Peyer's patch (tissue), 4 donors: ENCODE results near the gene CWC27. TPM values are rescaled to one million over a fixed set of nuclear protein-coding genes. Genes with fewer than 3 reads are reported as not detected.
"Not testable (repeated sequence)": the region's sequence is repeated elsewhere in the genome, so short reads cannot be mapped to it uniquely, and the experiment has no call there.

Experiments used
- DNase-seq, 3 donors: peaks; one replicate each; pipeline ENCODE4 v3.0.0-alpha.2; 2017 to 2019
- H3K27ac ChIP-seq, 4 donors: fragments of 200-600 bp; sonication (generic); one replicate each; pipeline ENCODE4 v1.5.1; 2016 to 2019
- H3K27me3 ChIP-seq, 2 donors: fragments of 200-600 bp; sonication (generic); one replicate each; pipeline ENCODE4 v1.5.1; 2019
- H3K36me3 ChIP-seq, 3 donors: fragments of 200-600 bp; sonication (generic); one replicate each; pipeline ENCODE4 v1.5.1; 2016 to 2019
- H3K4me1 ChIP-seq, 4 donors: fragments of 200-600 bp; sonication (generic); one replicate each; pipeline ENCODE4 v1.5.1; 2016 to 2019
- H3K4me3 ChIP-seq, 4 donors: fragments of 200-600 bp; sonication (generic); 1 replicate in 3 of 4; 2 replicates in 1 of 4; pipeline ENCODE4 v1.5.1; 2016 to 2019; ENCODE audit warnings: mild to moderate bottlenecking in 1 of 4
- H3K9me3 ChIP-seq, 4 donors: fragments of 200-600 bp; sonication (generic); one replicate each; pipeline ENCODE4 v1.5.1; 2016 to 2019; ENCODE audit warnings: mild to moderate bottlenecking in 1 of 4
- POLR2A ChIP-seq, 2 donors: fragments of 450-650 bp; IDR thresholded peaks; one replicate each; pipeline ENCODE4 v1.5.1; 2017; ENCODE audit warnings: antibody characterized with exemption in 2 of 2, mild to moderate bottlenecking in 2 of 2, moderate library complexity in 2 of 2
- total RNA-seq, 4 donors: library from RNA; depleted of rRNA; stranded (reverse); fragments of >200 nt; gene quantifications; one replicate each; pipeline ENCODE4 v1.1.0, GENCODE V29; 2016
- TF ChIP-seq, protein P1 (sequence below), 6 experiments: fragments of 450-650 bp in 4 of 6; fragments of 200-600 bp in 2 of 6; sonication (generic) in 1 of 6; IDR thresholded peaks; one replicate each; pipeline ENCODE4 v1.5.1; 2017 to 2019; ENCODE audit warnings: antibody characterized with exemption in 6 of 6, mild to moderate bottlenecking in 3 of 6, moderate library complexity in 1 of 6

CWC27 gene
- total RNA-seq, 4 donors from 2014 or later, result 10.9 to 24.8 (median 13.6) TPM

DNA sequence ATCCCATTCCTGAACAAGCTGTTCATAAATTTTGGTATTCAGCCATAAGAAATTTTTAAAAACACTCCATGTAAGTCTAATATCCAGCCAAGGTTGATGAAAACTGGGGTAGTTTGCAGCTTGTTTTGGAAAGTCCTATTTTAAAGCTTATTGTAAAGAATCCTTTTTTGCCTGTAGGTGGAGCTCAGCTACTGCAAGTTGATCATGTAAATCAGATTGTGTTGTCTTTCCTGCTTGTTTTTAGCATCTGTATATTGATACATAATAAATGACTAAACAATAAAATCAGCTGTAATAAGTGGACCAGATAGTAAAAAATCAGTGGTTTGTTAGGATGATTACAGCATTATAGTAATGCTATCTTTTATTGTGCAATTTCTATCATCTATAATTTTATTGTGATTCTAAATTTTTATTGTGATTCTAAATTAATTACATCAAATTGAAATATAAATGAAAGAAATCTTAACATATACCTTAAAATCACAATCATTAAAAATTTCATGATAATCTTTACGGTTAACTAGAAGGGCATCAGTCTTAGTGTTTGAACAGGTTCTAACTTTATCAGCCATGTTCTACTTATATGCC lies 42.4 kb downstream of the CWC27 start:
- Histone ChIP-seq H3K27ac (no peak overlapping the region), H3K27me3 (no peaks in the 10 kb centered on the region), H3K9me3 (no peaks in the 10 kb centered on the region), H3K4me3 (no peak overlapping the region), H3K36me3 (no peaks in the 10 kb centered on the region), H3K4me1 (no peaks in the 10 kb centered on the region)
- no peak for TF ChIP-seq POLR2A (IDR thresholded peaks at IDR 0.05)
- TF ChIP-seq, protein P1, sequence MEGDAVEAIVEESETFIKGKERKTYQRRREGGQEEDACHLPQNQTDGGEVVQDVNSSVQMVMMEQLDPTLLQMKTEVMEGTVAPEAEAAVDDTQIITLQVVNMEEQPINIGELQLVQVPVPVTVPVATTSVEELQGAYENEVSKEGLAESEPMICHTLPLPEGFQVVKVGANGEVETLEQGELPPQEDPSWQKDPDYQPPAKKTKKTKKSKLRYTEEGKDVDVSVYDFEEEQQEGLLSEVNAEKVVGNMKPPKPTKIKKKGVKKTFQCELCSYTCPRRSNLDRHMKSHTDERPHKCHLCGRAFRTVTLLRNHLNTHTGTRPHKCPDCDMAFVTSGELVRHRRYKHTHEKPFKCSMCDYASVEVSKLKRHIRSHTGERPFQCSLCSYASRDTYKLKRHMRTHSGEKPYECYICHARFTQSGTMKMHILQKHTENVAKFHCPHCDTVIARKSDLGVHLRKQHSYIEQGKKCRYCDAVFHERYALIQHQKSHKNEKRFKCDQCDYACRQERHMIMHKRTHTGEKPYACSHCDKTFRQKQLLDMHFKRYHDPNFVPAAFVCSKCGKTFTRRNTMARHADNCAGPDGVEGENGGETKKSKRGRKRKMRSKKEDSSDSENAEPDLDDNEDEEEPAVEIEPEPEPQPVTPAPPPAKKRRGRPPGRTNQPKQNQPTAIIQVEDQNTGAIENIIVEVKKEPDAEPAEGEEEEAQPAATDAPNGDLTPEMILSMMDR (IDR thresholded peaks at IDR 0.05), result peak in 5 of 6 experiments; percentile 50 to 74 (median 67)
- DNase-seq, result no peak

DNA sequence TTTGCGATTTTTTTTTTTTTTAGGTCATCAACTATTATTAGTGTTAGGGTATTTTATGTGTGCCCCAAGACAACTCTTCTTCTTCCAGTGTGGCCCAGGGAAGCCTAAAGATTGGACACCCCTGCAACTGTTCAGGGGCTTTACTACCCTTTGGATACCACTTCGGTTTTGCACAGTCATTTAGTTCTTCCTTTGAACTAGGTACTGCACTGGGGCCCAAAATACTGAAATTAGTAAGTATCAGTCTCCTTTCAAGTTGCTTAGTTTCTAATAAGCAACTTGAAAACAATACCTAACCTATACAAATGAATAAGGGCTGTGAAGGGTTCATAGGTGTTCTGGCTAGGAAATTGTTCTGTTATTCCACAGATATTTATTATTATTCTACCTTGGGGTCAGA lies 45.3 kb downstream of the CWC27 start:
- Histone ChIP-seq H3K27ac (no peak overlapping the region), H3K4me3 (no peak overlapping the region), H3K9me3 (no peaks in the 10 kb centered on the region), H3K4me1 (no peaks in the 10 kb centered on the region), H3K27me3 (no peaks in the 10 kb centered on the region), H3K36me3 (no peaks in the 10 kb centered on the region)
- TF ChIP-seq POLR2A (IDR thresholded peaks at IDR 0.05), result no peak
- TF ChIP-seq, protein P1 (IDR thresholded peaks at IDR 0.05), result no peak
- no peak for DNase-seq

DNA sequence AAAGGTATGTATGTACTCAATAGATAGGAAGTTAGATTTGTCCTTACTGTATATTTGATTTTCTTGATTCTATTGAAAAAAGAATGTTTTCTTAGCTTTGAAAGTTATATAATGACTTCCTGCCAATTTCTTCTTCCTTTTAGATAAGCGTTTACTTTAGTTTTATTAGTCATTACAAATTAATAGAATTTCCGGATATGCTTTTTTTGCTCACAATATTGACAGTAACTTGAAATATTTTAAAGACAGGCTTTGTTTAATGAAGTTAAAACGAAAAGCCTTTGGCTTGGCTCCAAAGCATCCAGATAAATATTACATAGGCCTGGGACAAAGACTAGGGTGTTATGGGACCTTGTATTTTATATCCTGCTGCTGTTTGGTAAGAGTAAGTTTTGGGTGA lies 49.5 kb downstream of the CWC27 start:
- Histone ChIP-seq H3K9me3 (no peaks in the 10 kb centered on the region), H3K27ac (no peak overlapping the region), H3K4me1 (no peaks in the 10 kb centered on the region), H3K27me3 (no peaks in the 10 kb centered on the region), H3K4me3 (no peak overlapping the region), H3K36me3 (no peaks in the 10 kb centered on the region)
- DNase-seq, result no peak
- TF ChIP-seq, protein P1 (IDR thresholded peaks at IDR 0.05), result no peak
- no peak for TF ChIP-seq POLR2A (IDR thresholded peaks at IDR 0.05)

DNA sequence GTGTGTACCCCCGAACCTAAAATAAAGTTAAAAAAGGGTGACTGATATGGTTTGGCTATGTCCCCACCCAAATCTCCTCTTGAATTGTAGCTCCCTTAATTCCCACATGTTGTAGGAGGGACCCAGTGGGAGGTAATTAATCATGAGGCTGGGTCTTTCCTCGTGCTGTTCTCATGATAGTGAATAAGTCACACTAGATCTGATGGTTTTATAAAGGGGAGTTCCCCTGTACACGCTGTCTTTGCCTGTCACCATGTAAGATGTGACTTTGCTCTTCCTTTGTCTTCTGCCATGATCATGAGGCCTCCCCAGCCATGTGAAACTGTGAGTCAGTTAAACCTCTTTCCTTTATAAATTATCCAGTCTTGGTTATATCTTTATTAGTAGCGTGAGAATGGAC lies 50.6 kb downstream of the CWC27 start:
- H3K4me1 ChIP-seq, result not testable (repeated sequence)

DNA sequence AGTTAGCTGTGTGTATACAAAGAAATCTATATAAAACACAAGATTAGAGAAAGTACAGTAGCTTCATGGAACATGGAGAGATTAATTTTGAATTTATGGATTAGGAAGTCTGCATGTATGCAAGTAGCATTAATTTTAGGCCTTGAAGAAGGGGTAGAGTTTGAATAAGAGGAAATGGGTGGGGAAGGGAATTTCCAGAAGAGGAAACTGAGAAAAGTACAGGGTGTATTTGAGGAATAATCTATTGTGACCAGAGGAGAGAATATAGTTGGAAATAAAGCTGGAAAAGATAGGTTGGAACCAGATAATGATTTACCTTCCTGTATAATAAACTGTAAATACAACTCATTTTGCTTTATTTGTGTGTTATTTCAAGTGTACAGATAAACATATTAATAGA lies 53.6 kb downstream of the CWC27 start:
- no peak for DNase-seq
- H3K4me1 ChIP-seq, result no peaks in the 10 kb centered on the region
- no peak for TF ChIP-seq POLR2A (IDR thresholded peaks at IDR 0.05)
- TF ChIP-seq, protein P1 (IDR thresholded peaks at IDR 0.05), result no peak
- no peaks in the 10 kb centered on the region for H3K27me3 ChIP-seq
- H3K4me3 ChIP-seq, result no peak overlapping the region
- H3K9me3 ChIP-seq, result no peaks in the 10 kb centered on the region
- no peak overlapping the region for H3K27ac ChIP-seq
- H3K36me3 ChIP-seq, result no peaks in the 10 kb centered on the region

More for the DNA sequence above, 50.6 kb downstream of the CWC27 start:
- not testable (repeated sequence) for H3K27me3 ChIP-seq, DNase-seq, H3K4me3 ChIP-seq, H3K27ac ChIP-seq, H3K36me3 ChIP-seq, H3K9me3 ChIP-seq

DNA sequence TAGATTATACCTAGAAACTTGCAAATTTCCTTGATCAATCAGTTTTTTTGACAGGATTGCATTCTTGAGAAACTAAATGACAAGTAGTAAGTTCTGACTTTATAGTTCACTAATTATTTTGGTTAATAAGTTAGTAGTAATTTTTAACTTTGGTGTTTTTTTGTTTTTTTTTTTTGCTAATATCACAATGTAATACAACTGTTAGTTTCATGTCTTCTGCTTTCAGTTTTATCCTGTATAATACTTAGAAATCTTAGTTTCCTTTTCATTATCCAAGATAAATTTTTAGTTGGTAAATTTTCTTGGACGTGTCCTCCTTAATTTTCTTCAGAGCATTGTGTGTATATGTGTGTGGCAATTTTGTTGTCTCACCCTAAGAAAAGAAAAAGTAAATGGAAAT lies 57.8 kb downstream of the CWC27 start:
- no peaks in the 10 kb centered on the region for H3K9me3 ChIP-seq
- DNase-seq, result no peak
- H3K4me3 ChIP-seq, result no peak overlapping the region
- H3K27ac ChIP-seq, result no peak overlapping the region
- no peaks in the 10 kb centered on the region for H3K27me3 ChIP-seq
- TF ChIP-seq POLR2A (IDR thresholded peaks at IDR 0.05), result no peak
- TF ChIP-seq, protein P1 (IDR thresholded peaks at IDR 0.05), result no peak
- no peaks in the 10 kb centered on the region for H3K4me1 ChIP-seq
- no peaks in the 10 kb centered on the region for H3K36me3 ChIP-seq
